ENCODE measurements around the gene USP22. TPM values are rescaled to one million over a fixed set of nuclear protein-coding genes. Genes with fewer than 3 reads are reported as not detected.

USP22 gene
- total RNA-seq, 4 donors from 2014 or later: 74.7 to 113 (median 106) TPM

- intact Hi-C loops (cut with DNase I; ENCODE audit: low total_unique reads): no loop called here
- no peak for DNase-seq (ENCODE audit: low spot score in 2 of 2)
- 37 to 44% methylated on average over 6 of the region's 6 CpGs for WGBS, 2 donors
- TF ChIP-seq CTCF (IDR thresholded peaks at IDR 0.05): no peak
- no peak for TF ChIP-seq POLR2A (IDR thresholded peaks at IDR 0.05)
- H3K4me3 ChIP-seq (ENCODE audit: low read depth, poor library complexity, severe bottlenecking): no peak overlapping the region
These were observed 87.1 kb downstream of the USP22 start for GRCh38 chr17:20955427-20956323.

- intact Hi-C loops (cut with DNase I; ENCODE audit: low total_unique reads): no loop called here
These were observed 88.0 kb downstream of the USP22 start for GRCh38 chr17:20954794-20955193.

GRCh38 chr17:20952183-20952582 is 90.6 kb downstream of the USP22 start:
- TF ChIP-seq CTCF (IDR thresholded peaks at IDR 0.05) (no peak), POLR2A (IDR thresholded peaks at IDR 0.05) (no peak)
- 31 to 45% methylated on average over 7 of the region's 7 CpGs for WGBS, 2 donors
- DNase-seq (ENCODE audit: low spot score in 2 of 2): no peak
- intact Hi-C loops (cut with DNase I; ENCODE audit: low total_unique reads): no loop called here
- no peak overlapping the region for H3K4me3 ChIP-seq (ENCODE audit: low read depth, poor library complexity, severe bottlenecking)

More at GRCh38 chr17:20954794-20955193, 88.0 kb downstream of the USP22 start:
- 67 to 72% methylated on average over 4 of the region's 4 CpGs for WGBS, 2 donors
- TF ChIP-seq CTCF (IDR thresholded peaks at IDR 0.05): no peak
- TF ChIP-seq POLR2A (IDR thresholded peaks at IDR 0.05): no peak
- DNase-seq (ENCODE audit: low spot score in 2 of 2): no peak
- H3K4me3 ChIP-seq (ENCODE audit: low read depth, poor library complexity, severe bottlenecking): no peak overlapping the region

Other genes starting within 250 kb of the USP22 start
- gene DHRS7B, start 84.0 kb upstream of the USP22 start, total RNA-seq: 10 to 100 TPM; 35.2 to 59.4 (median 39.6) TPM
- 10 to 100 TPM; 30.0 to 43.5 (median 37.0) TPM for gene TMEM11, start 171.2 kb upstream of the USP22 start, total RNA-seq
- gene NATD1, start 210.4 kb upstream of the USP22 start, total RNA-seq: 10 to 100 TPM; 12.3 to 18.8 (median 16.0) TPM
- gene MAP2K3, start 241.7 kb upstream of the USP22 start, total RNA-seq: 10 to 100 TPM; 54.1 to 64.1 (median 55.2) TPM